SK-N-SH treated with all-trans-retinoic acid at 6 μM for 48 hours (cell line): Measurements from ENCODE around the gene NPY4R2.
"Not testable (repeated sequence)": the region's sequence is repeated elsewhere in the genome, so short reads cannot be mapped to it uniquely, and the experiment has no call there.

Experiments
- CREB5 ChIP-seq: fragments of 250-450 bp; sonication (Bioruptor Pico); IDR thresholded peaks from 2 replicates; pipeline ENCODE4 v1.5.1; 2020; ENCODE audit warnings: low read depth, mild to moderate bottlenecking, moderate library complexity
- PATZ1 ChIP-seq: fragments of 250-450 bp; sonication (Bioruptor Pico); IDR thresholded peaks from 2 replicates; pipeline ENCODE4 v1.8.0; 2020; ENCODE audit warnings: mild to moderate bottlenecking, moderate library complexity, borderline replicate concordance
- RARB ChIP-seq: fragments of 250-450 bp; sonication (Bioruptor Pico); IDR thresholded peaks from 2 replicates; pipeline ENCODE4 v1.8.0; 2021; ENCODE audit warnings: mild to moderate bottlenecking, moderate library complexity
- TCF4 ChIP-seq: fragments of 250-450 bp; sonication (Bioruptor Pico); IDR thresholded peaks from 2 replicates; pipeline ENCODE4 v1.8.0; 2021; ENCODE audit warnings: mild to moderate bottlenecking, moderate library complexity, borderline replicate concordance
- ZC3H10 ChIP-seq: fragments of 250-450 bp; sonication (Bioruptor Pico); IDR thresholded peaks from 2 replicates; pipeline ENCODE4 v1.5.1; 2021; ENCODE audit warnings: mild to moderate bottlenecking, moderate library complexity
- ZFP3 ChIP-seq: fragments of 250-450 bp; sonication (Bioruptor Pico); IDR thresholded peaks from 2 replicates; pipeline ENCODE4 v1.5.0; 2020; ENCODE audit warnings: mild to moderate bottlenecking, moderate library complexity
- ZNF70 ChIP-seq: fragments of 450-650 bp; formaldehyde crosslinking; IDR thresholded peaks from 2 replicates; pipeline ENCODE4 v1.5.0; 2020; ENCODE audit warnings: mild to moderate bottlenecking, moderate library complexity

GRCh38 chr10:47871485-47872180, 46.8 kb upstream of the NPY4R2 start:
- TF ChIP-seq ZFP3 (CRISPR knock-in tag); TCF4 (CRISPR knock-in tag); ZC3H10; PATZ1 (CRISPR knock-in tag); ZNF70 (CRISPR knock-in tag); CREB5 (CRISPR knock-in tag); RARB (CRISPR knock-in tag): not testable (repeated sequence)
